MCF 10A (cell line): ENCODE data around the gene BTF3. TPM values are rescaled to one million over a fixed set of nuclear protein-coding genes. Genes with fewer than 3 reads are reported as not detected.

Experiments used
- BruUV-seq: library from RNA; stranded (reverse); fragments of 400-500 nt; replicated peaks from 2 replicates; lab custom pipeline; 2021; lab: Mats Ljungman, UMichigan
- CTCF ChIA-PET: fragments of 300-600 bp; sonication (Branson Sonifier 250); formaldehyde crosslinking; extraction: SDS; loops from one replicate; lab custom pipeline; 2021; ENCODE audit warnings: antibody characterized with exemption, inconsistent platforms; lab: Yijun Ruan, JAX
- POLR2A ChIA-PET: fragments of 300-600, 350-650 bp; sonication (Branson Sonifier 250); formaldehyde crosslinking; extraction: SDS; loops from one replicate; lab custom pipeline; 2020; ENCODE audit warnings: antibody characterized with exemption, inconsistent platforms; lab: Yijun Ruan, JAX
- DNase-seq: peaks from one replicate; pipeline ENCODE4 v3.0.0-alpha.2; 2018; ENCODE audit not compliant: unreplicated experiment
- H3K27ac Mint-ChIP-seq: one replicate; pipeline ENCODE4 v1.8.0; 2022; ENCODE audit warnings: mild to moderate bottlenecking, low read depth, mixed read lengths; ENCODE audit not compliant: unreplicated experiment
- H3K27me3 Mint-ChIP-seq: one replicate; pipeline ENCODE4 v1.8.0; 2022; ENCODE audit warnings: mixed read lengths; ENCODE audit not compliant: insufficient read depth, unreplicated experiment
- H3K36me3 Mint-ChIP-seq: one replicate; pipeline ENCODE4 v1.8.0; 2022; ENCODE audit warnings: mild to moderate bottlenecking, moderate library complexity, mixed read lengths; ENCODE audit not compliant: insufficient read depth, unreplicated experiment
- H3K4me1 Mint-ChIP-seq: one replicate; pipeline ENCODE4 v1.8.0; 2022; ENCODE audit warnings: mixed read lengths; ENCODE audit not compliant: insufficient read depth, unreplicated experiment
- H3K4me3 Mint-ChIP-seq: one replicate; pipeline ENCODE4 v1.8.0; 2022; ENCODE audit warnings: mild to moderate bottlenecking, moderate library complexity, mixed read lengths; ENCODE audit not compliant: unreplicated experiment
- H3K9me3 Mint-ChIP-seq: one replicate; pipeline ENCODE4 v1.8.0; 2022; ENCODE audit warnings: mixed read lengths; ENCODE audit not compliant: unreplicated experiment
- intact Hi-C: fragments of 100-400 bp; cut with micrococcal nuclease; formaldehyde crosslinking; loops from 2 replicates; pipeline ENCODE4 v1.14.1; 2022
- total RNA-seq: library from RNA; stranded (reverse); gene quantifications from 2 replicates; pipeline ENCODE4 v1.2.3, GENCODE V29; 2022
- TF ChIP-seq, protein P1 (sequence below): fragments of 200-600 bp; IDR thresholded peaks from one replicate; pipeline ENCODE4 v1.8.0; 2022; ENCODE audit warnings: antibody characterized with exemption, mild to moderate bottlenecking; ENCODE audit not compliant: unreplicated experiment

The BTF3 gene
- total RNA-seq, 1 experiment from 2014 or later = 946 TPM

DNA sequence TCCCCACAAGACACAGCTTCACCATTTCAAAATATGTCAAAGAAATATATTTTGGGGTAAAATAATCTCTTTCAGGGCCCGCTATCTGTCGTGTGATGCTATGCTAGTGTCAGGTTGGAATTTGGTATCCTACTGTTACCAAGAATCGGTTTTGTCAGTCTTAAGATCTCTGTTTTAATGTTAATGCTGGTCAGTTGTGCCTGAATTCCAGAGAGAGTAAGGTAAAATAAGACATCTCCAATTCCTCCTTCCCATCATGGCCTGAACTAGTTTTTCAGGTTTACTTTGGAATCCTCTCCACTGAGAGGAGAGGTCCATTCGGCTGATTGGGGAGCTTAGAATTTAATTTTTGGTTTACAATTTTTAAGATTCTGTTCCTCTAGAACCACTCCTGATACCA is 10.4 kb upstream of the BTF3 start:
- H3K27me3 Mint-ChIP-seq = no peaks in the 10 kb centered on the region
- H3K4me3 Mint-ChIP-seq = no peak overlapping the region
- no peaks in the 10 kb centered on the region for H3K4me1 Mint-ChIP-seq
- DNase-seq = no peak
- BruUV-seq = no TSS peak
- peaks cover 2% of the 10 kb centered on the region for H3K36me3 Mint-ChIP-seq
- TF ChIP-seq, protein P1, sequence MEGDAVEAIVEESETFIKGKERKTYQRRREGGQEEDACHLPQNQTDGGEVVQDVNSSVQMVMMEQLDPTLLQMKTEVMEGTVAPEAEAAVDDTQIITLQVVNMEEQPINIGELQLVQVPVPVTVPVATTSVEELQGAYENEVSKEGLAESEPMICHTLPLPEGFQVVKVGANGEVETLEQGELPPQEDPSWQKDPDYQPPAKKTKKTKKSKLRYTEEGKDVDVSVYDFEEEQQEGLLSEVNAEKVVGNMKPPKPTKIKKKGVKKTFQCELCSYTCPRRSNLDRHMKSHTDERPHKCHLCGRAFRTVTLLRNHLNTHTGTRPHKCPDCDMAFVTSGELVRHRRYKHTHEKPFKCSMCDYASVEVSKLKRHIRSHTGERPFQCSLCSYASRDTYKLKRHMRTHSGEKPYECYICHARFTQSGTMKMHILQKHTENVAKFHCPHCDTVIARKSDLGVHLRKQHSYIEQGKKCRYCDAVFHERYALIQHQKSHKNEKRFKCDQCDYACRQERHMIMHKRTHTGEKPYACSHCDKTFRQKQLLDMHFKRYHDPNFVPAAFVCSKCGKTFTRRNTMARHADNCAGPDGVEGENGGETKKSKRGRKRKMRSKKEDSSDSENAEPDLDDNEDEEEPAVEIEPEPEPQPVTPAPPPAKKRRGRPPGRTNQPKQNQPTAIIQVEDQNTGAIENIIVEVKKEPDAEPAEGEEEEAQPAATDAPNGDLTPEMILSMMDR = no peak
- no peak overlapping the region for H3K27ac Mint-ChIP-seq
- H3K9me3 Mint-ChIP-seq = no peaks in the 10 kb centered on the region
- ChIA-PET CTCF (interaction anchor here (0.9 kb wide), 1 partner anchor 271 kb away, joined by 3 read pairs; no protein-coding TSS in a partner anchor), POLR2A (interaction anchor here (3.8 kb wide), 1 partner anchor 9 kb away, joined by 24 read pairs; the partner anchor contains the start of gene BTF3)
- intact Hi-C loops = no loop called here

DNA sequence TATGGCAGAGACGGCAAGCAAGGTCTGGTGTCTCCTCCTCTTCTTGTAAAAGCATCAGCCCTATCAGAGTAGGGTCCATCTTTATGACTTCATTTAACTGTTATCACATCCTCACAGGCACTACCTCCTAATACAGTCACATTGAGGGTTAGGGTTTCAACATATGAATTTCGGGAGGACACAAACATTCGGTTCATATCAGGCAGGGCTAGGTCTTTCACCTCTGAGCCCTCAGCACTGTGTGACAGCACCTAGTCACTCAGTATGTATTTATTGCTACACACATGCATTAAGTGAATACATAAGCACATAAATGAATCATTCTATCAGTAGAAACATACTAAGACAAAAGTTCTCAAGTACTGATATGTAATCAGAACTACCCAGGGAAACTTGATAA is 9.4 kb upstream of the BTF3 start:
- H3K4me1 Mint-ChIP-seq = no peaks in the 10 kb centered on the region
- CTCF ChIA-PET = interaction anchor here (0.6 kb wide), 1 partner anchor 486 kb away, joined by 4 read pairs; no protein-coding TSS in a partner anchor
- POLR2A ChIA-PET = interaction anchor here (0.8 kb wide), 1 partner anchor 9 kb away, joined by 3 read pairs; no protein-coding TSS in a partner anchor
- BruUV-seq = no TSS peak
- H3K36me3 Mint-ChIP-seq = peaks cover 6% of the 10 kb centered on the region
- no peaks in the 10 kb centered on the region for H3K9me3 Mint-ChIP-seq
- no peaks in the 10 kb centered on the region for H3K27me3 Mint-ChIP-seq
- DNase-seq = no peak
- no peak overlapping the region for H3K27ac Mint-ChIP-seq
- no peak overlapping the region for H3K4me3 Mint-ChIP-seq
- intact Hi-C loops = no loop called here
- TF ChIP-seq, protein P1 = no peak

DNA sequence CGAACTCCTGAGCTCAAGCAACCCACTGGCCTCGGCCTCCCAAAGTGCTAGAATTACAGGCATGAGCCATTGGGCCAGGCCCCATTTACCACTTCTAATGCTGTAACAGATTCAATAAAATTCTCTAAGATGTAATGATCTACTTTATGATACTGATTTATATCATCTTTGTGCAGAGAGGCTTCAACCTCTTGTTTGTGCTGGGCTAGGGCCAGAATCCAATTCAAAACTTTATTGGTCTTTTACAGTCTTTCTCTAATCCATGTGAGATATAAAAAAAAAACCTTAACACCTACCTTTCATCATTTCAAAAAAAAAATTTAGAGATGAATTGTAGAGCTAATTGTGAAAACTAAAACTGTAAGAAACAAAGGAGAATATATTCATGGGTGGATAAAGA is 8.2 kb upstream of the BTF3 start:
- Mint-ChIP-seq H3K4me1 (no peaks in the 10 kb centered on the region), H3K9me3 (no peaks in the 10 kb centered on the region), H3K36me3 (peaks cover 6% of the 10 kb centered on the region), H3K4me3 (no peak overlapping the region), H3K27ac (no peak overlapping the region), H3K27me3 (no peaks in the 10 kb centered on the region)
- no peak for DNase-seq
- ChIA-PET CTCF (interaction anchor here (0.6 kb wide), 1 partner anchor 78 kb away, joined by 4 read pairs; no protein-coding TSS in a partner anchor), POLR2A (interaction anchor here (0.6 to 0.8 kb wide), 2 partner anchors 425 to 1052 kb away, joined by 3 to 4 read pairs; no protein-coding TSS in a partner anchor)
- BruUV-seq = no TSS peak
- TF ChIP-seq, protein P1 = no peak
- intact Hi-C loops = no loop called here

DNA sequence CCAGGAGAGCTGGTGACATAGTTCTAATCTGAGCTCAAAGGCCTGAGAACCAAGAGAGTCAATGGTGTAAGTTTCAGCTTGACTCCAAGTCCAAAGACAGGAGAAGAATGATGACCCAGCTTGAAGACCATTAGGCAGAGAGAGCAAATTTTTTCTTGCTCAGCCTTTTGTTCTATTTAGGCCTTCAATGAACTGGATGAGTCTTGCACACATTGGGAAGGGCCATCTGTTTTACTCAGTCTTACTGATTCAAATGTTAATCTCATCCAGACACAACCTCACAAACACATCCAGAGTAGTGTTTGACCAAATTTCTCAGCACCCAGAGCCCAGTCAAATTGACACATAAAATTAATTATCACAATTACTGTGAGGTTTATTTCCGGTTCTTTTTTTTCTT is 7.1 kb upstream of the BTF3 start:
- CTCF ChIA-PET = interaction anchor here (0.6 kb wide), 2 partner anchors 43 to 1665 kb away, joined by 3 to 4 read pairs; no protein-coding TSS in a partner anchor
- TF ChIP-seq, protein P1 = no peak
- DNase-seq = no peak
- Mint-ChIP-seq H3K4me1 (no peaks in the 10 kb centered on the region), H3K4me3 (no peak overlapping the region), H3K27ac (no peak overlapping the region), H3K36me3 (peaks cover 6% of the 10 kb centered on the region), H3K27me3 (no peaks in the 10 kb centered on the region), H3K9me3 (no peaks in the 10 kb centered on the region)
- POLR2A ChIA-PET = no interaction called here
- intact Hi-C loops = no loop called here
- BruUV-seq = no TSS peak
